Measurements from ENCODE around the gene LMTK3. TPM values are rescaled to one million over a fixed set of nuclear protein-coding genes. Genes with fewer than 3 reads are reported as not detected.

Gene LMTK3
- polyA plus RNA-seq, 1 donor = 7.2 TPM

GRCh38 chr19:48484931-48485612, 26.6 kb downstream of the LMTK3 start:
- H3K27me3 ChIP-seq (ENCODE audit: control insufficient read depth, insufficient read depth, low read length) = no peaks in the 10 kb centered on the region
- H3K27ac ChIP-seq (ENCODE audit: low read length) = no peak overlapping the region
- peaks cover 3% of the 10 kb centered on the region for H3K9me3 ChIP-seq (ENCODE audit: control insufficient read depth, low read depth, low read length)
- no peaks in the 10 kb centered on the region for H3K36me3 ChIP-seq (ENCODE audit: control insufficient read depth, insufficient read depth, low read length)
- H3K4me3 ChIP-seq (ENCODE audit: low read length) = no peak overlapping the region
- peaks cover 29% of the 10 kb centered on the region for H3K4me1 ChIP-seq (ENCODE audit: control insufficient read depth, insufficient read depth, low read length)
- DNase-seq = no peak
- WGBS (ENCODE audit: insufficient coverage, low lambda C conversion rate) = 80% methylated on average over 1 of the region's 37 CpGs

- peaks cover 23% of the 10 kb centered on the region for H3K4me1 ChIP-seq (ENCODE audit: control insufficient read depth, insufficient read depth, low read length)
- no peak for DNase-seq
- 100% methylated on average over 6 of the region's 16 CpGs for WGBS (ENCODE audit: insufficient coverage, low lambda C conversion rate)
Observed at GRCh38 chr19:48484247-48484893, 27.3 kb downstream of the LMTK3 start.

GRCh38 chr19:48483301-48483700, 28.3 kb downstream of the LMTK3 start:
- no peaks in the 10 kb centered on the region for H3K27me3 ChIP-seq (ENCODE audit: control insufficient read depth, insufficient read depth, low read length)
- no peak overlapping the region for H3K4me3 ChIP-seq (ENCODE audit: low read length)
- no peak for DNase-seq
- WGBS (ENCODE audit: insufficient coverage, low lambda C conversion rate) = no CpG with 5 or more reads among the region's 3 CpGs
- peaks cover 3% of the 10 kb centered on the region for H3K9me3 ChIP-seq (ENCODE audit: control insufficient read depth, low read depth, low read length)
- no peak overlapping the region for H3K27ac ChIP-seq (ENCODE audit: low read length)
- H3K4me1 ChIP-seq (ENCODE audit: control insufficient read depth, insufficient read depth, low read length) = peaks cover 20% of the 10 kb centered on the region
- peaks cover 12% of the 10 kb centered on the region for H3K36me3 ChIP-seq (ENCODE audit: control insufficient read depth, insufficient read depth, low read length)

More at GRCh38 chr19:48484247-48484893, 27.3 kb downstream of the LMTK3 start:
- Histone ChIP-seq H3K36me3 (ENCODE audit: control insufficient read depth, insufficient read depth, low read length) (peaks cover 4% of the 10 kb centered on the region), H3K27ac (ENCODE audit: low read length) (no peak overlapping the region), H3K4me3 (ENCODE audit: low read length) (no peak overlapping the region), H3K9me3 (ENCODE audit: control insufficient read depth, low read depth, low read length) (peaks cover 3% of the 10 kb centered on the region), H3K27me3 (ENCODE audit: control insufficient read depth, insufficient read depth, low read length) (no peaks in the 10 kb centered on the region)

DNA sequence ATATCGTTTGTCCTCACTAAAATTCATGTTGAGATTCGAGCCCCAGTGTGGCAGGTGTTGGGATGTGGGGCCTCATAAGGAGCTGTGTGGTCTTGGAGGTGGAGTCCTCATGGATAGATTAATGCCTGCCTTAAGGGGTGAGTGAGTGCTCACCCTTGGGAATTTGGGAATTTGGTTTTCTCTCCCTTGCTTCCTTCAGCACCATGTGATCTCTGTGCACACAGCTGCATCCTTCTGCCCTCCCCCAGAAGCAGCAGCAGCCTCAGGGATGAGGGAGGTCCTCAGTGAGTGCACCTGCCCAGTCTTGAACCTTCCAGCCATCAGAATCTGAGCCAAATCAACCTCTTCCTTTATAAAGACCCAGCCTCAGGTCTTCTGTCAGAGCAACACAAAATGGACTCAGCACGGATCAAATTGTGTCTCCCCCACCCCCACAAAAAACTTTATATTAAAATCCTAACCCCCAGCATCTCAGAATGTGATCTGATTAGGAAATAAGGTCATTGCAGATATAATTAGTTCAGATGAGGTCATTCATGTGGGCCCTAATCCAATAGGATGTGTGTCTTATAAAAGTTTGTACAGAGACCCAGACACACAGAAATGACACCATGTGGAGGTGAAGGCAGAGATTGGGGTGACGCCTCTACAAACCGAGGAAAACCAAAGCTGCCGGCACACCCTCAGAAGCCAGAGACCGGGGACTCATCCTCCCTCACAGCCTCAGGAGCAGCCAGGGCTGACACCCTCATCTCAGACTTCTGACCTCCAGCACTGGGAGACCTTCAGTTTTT, 29.6 kb downstream of the LMTK3 start:
- Histone ChIP-seq H3K4me1 (ENCODE audit: control insufficient read depth, insufficient read depth, low read length) (peaks cover 8% of the 10 kb centered on the region), H3K36me3 (ENCODE audit: control insufficient read depth, insufficient read depth, low read length) (peaks cover 24% of the 10 kb centered on the region), H3K4me3 (ENCODE audit: low read length) (no peak overlapping the region), H3K9me3 (ENCODE audit: control insufficient read depth, low read depth, low read length) (peaks cover 3% of the 10 kb centered on the region), H3K27me3 (ENCODE audit: control insufficient read depth, insufficient read depth, low read length) (no peaks in the 10 kb centered on the region), H3K27ac (ENCODE audit: low read length) (no peak overlapping the region)
- DNase-seq = no peak
- WGBS (ENCODE audit: insufficient coverage, low lambda C conversion rate) = no CpG with 5 or more reads among the region's 7 CpGs

DNA sequence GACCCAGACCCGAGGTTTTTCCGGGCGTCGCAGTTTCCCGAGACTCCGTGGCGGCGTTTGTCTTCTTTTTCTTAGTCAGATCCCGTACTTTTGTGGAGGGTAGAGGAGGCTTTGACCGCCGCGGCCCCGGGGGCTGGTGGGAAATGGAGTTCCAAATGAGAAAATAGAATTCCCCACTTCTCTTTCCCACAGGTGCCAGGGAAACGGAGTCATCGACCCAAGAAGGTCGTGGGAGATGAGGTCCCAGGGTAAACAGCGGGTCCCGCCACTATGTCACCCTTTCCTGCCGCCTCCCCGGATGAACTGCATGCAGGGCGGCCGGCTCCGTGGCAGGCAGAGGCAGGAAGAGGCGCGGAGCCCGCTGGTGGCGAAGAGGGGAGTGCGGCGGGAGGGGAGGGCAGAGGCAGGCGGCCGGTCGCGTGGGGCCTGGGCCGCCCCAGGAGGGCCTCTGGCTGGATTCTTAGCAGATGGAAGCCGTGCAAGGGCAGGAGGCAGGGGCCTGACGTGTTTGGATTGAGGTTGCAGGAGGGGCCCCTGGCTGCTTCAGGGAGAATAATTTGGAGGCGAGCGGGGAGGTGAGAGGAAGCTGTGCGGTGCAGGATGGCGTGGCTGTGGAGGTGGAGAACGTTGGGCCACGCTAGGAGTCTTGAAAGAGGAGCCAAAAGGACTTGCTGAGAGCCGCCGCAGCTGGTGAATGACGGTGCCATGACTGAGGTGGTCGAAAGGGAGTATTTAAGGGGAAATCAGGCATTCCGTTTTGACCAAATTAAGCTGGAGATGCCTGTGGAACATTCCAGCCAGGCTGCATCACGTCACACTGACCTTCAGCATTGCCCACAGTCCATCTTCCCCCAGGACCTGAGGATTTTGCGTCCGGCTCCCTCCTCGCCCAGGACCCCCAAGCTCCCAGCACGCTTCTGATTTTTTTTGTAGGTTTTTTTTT, 30.8 kb downstream of the LMTK3 start:
- Histone ChIP-seq H3K36me3 (ENCODE audit: control insufficient read depth, insufficient read depth, low read length) (peaks cover 34% of the 10 kb centered on the region), H3K9me3 (ENCODE audit: control insufficient read depth, low read depth, low read length) (peaks cover 3% of the 10 kb centered on the region), H3K27me3 (ENCODE audit: control insufficient read depth, insufficient read depth, low read length) (no peaks in the 10 kb centered on the region), H3K27ac (ENCODE audit: low read length) (peak overlapping the region; percentile 39), H3K4me3 (ENCODE audit: low read length) (peak overlapping the region; percentile 56), H3K4me1 (ENCODE audit: control insufficient read depth, insufficient read depth, low read length) (peaks cover 7% of the 10 kb centered on the region)
- WGBS (ENCODE audit: insufficient coverage, low lambda C conversion rate) = 64% methylated on average over 5 of the region's 52 CpGs
- peak in 1 of 2 donors; percentile 49 for DNase-seq

GRCh38 chr19:48480183-48480557, 31.5 kb downstream of the LMTK3 start:
- Histone ChIP-seq H3K36me3 (ENCODE audit: control insufficient read depth, insufficient read depth, low read length) (peaks cover 40% of the 10 kb centered on the region), H3K4me3 (ENCODE audit: low read length) (peak overlapping the region; percentile 56), H3K4me1 (ENCODE audit: control insufficient read depth, insufficient read depth, low read length) (peaks cover 7% of the 10 kb centered on the region), H3K27ac (ENCODE audit: low read length) (peak overlapping the region; percentile 39), H3K27me3 (ENCODE audit: control insufficient read depth, insufficient read depth, low read length) (no peaks in the 10 kb centered on the region), H3K9me3 (ENCODE audit: control insufficient read depth, low read depth, low read length) (peaks cover 3% of the 10 kb centered on the region)
- DNase-seq = peak in 1 of 2 donors; percentile 46
- no CpG with 5 or more reads among the region's 32 CpGs for WGBS (ENCODE audit: insufficient coverage, low lambda C conversion rate)

DNA sequence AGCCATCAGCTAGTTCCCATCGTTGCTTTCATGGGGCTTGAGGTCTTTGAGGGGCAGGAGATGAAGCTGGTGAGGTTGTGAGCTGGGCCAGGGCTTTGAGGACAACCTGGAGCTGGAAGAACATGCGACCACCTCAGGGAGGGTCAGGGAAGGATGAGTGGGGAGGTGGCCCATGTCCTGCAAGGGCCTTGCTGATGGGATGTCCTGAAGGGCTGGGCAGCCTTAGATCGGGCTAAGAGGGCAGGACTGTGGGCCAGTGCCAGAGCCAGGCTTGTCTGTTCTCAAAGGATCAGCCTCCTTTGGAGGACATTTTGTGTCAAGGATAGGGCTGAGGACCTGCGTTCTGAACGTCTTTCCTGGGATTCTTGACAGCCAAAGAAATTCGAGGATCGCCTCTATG, 31.9 kb downstream of the LMTK3 start:
- no peak overlapping the region for H3K4me3 ChIP-seq (ENCODE audit: low read length)
- no CpG with 5 or more reads among the region's 7 CpGs for WGBS (ENCODE audit: insufficient coverage, low lambda C conversion rate)
- H3K27ac ChIP-seq (ENCODE audit: low read length) = no peak overlapping the region
- H3K9me3 ChIP-seq (ENCODE audit: control insufficient read depth, low read depth, low read length) = peaks cover 3% of the 10 kb centered on the region
- H3K27me3 ChIP-seq (ENCODE audit: control insufficient read depth, insufficient read depth, low read length) = no peaks in the 10 kb centered on the region
- peaks cover 45% of the 10 kb centered on the region for H3K36me3 ChIP-seq (ENCODE audit: control insufficient read depth, insufficient read depth, low read length)
- peaks cover 7% of the 10 kb centered on the region for H3K4me1 ChIP-seq (ENCODE audit: control insufficient read depth, insufficient read depth, low read length)
- DNase-seq = no peak

GRCh38 chr19:48478339-48479256, 33.0 kb downstream of the LMTK3 start:
- no CpG with 5 or more reads among the region's 29 CpGs for WGBS (ENCODE audit: insufficient coverage, low lambda C conversion rate)
- Histone ChIP-seq H3K4me3 (ENCODE audit: low read length) (no peak overlapping the region), H3K27ac (ENCODE audit: low read length) (no peak overlapping the region), H3K4me1 (ENCODE audit: control insufficient read depth, insufficient read depth, low read length) (peaks cover 7% of the 10 kb centered on the region), H3K27me3 (ENCODE audit: control insufficient read depth, insufficient read depth, low read length) (no peaks in the 10 kb centered on the region), H3K9me3 (ENCODE audit: control insufficient read depth, low read depth, low read length) (peaks cover 3% of the 10 kb centered on the region), H3K36me3 (ENCODE audit: control insufficient read depth, insufficient read depth, low read length) (peaks cover 56% of the 10 kb centered on the region)
- DNase-seq = no peak

DNA sequence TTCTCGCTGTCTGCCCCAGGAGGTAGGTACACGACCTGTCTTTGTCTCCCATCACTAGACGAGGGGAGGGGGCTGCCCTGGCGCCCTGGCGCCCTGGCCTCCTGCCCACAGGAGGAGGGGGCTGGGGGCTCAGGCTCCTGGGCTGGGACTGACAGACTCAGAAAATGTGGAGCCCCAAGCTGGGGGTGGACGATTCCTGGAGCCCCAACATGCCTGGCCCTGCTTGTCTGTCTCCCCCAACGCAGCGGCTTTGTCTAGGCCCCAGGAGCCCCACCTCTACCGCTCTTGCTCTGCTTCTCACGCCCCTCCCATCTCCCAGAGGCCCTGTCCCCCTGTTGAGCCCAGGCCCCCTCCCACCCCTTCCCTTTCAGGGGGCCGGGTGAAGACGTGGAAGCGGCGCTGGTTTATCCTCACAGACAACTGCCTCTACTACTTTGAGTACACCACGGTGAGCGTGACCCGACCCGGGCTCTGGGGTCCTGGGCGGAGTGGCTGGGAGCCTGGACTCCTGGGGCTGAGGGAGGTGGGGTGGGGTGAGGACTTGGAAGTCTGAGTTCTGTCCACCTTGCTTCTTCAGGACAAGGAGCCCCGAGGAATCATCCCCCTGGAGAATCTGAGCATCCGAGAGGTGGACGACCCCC, 33.8 kb downstream of the LMTK3 start:
- WGBS (ENCODE audit: insufficient coverage, low lambda C conversion rate) = 60% methylated on average over 2 of the region's 22 CpGs
- H3K36me3 ChIP-seq (ENCODE audit: control insufficient read depth, insufficient read depth, low read length) = peaks cover 64% of the 10 kb centered on the region
- H3K4me1 ChIP-seq (ENCODE audit: control insufficient read depth, insufficient read depth, low read length) = peaks cover 7% of the 10 kb centered on the region
- peaks cover 3% of the 10 kb centered on the region for H3K9me3 ChIP-seq (ENCODE audit: control insufficient read depth, low read depth, low read length)
- H3K27me3 ChIP-seq (ENCODE audit: control insufficient read depth, insufficient read depth, low read length) = no peaks in the 10 kb centered on the region
- DNase-seq = no peak
- H3K27ac ChIP-seq (ENCODE audit: low read length) = no peak overlapping the region
- no peak overlapping the region for H3K4me3 ChIP-seq (ENCODE audit: low read length)

Data from large intestine (tissue), 3 donors.